Body of pancreas (tissue), 4 donors: ENCODE results near the gene VAV2. TPM values are rescaled to one million over a fixed set of nuclear protein-coding genes. Genes with fewer than 3 reads are reported as not detected.

Experiments
- ATAC-seq: fragments of 150-250 bp; one replicate; pipeline ENCODE4 v1.9.1; 2016
- DNase-seq, 4 donors: peaks; one replicate each; pipeline ENCODE4 v3.0.0-alpha.2; 2019
- H3K27ac ChIP-seq, 4 donors: fragments of 200-600 bp; sonication (generic); 1 replicate in 3 of 4; 2 replicates in 1 of 4; pipeline versions ENCODE4 v1.5.1 to v1.6.1; 2016 to 2019; ENCODE audit warnings: mild to moderate bottlenecking in 1 of 4, mixed read lengths in 1 of 4, moderate library complexity in 1 of 4
- H3K27me3 ChIP-seq, 2 donors: fragments of 200-600 bp; sonication (generic); one replicate each; pipeline ENCODE4 v1.6.0; 2016; ENCODE audit warnings: mild to moderate bottlenecking in 1 of 2
- H3K36me3 ChIP-seq, 2 donors: fragments of 200-600 bp; sonication (generic); replicated peaks in 1 of 2; 2 replicates each; pipeline ENCODE4 v1.5.1; 2016; ENCODE audit warnings: low read depth in 2 of 2; ENCODE audit not compliant: insufficient read depth in 1 of 2
- H3K4me1 ChIP-seq: fragments of 200-600 bp; sonication (generic); one replicate; pipeline ENCODE4 v1.6.0; 2016
- H3K4me3 ChIP-seq, 2 donors: fragments of 200-600 bp; sonication (generic); 1 replicate in 1 of 2; 2 replicates in 1 of 2; pipeline ENCODE4 v1.5.1; 2016 to 2019
- H3K9me3 ChIP-seq, 3 donors: fragments of 200-600 bp; sonication (generic); 1 replicate in 2 of 3; 2 replicates in 1 of 3; pipeline ENCODE4 v1.5.1; 2016
- CTCF ChIP-seq, 7 experiments: fragments of 450-650 bp in 4 of 7; fragments of 200-600 bp in 3 of 7; sonication (generic) in 3 of 7; IDR thresholded peaks; one replicate each; pipeline ENCODE4 v1.5.1; 2016 to 2019; ENCODE audit warnings: antibody characterized with exemption in 7 of 7
- POLR2A ChIP-seq, 3 donors: fragments of 450-650 bp; IDR thresholded peaks; one replicate each; pipeline ENCODE4 v1.6.1; 2016; ENCODE audit warnings: antibody characterized with exemption in 3 of 3, mild to moderate bottlenecking in 2 of 3
- WGBS, 2 donors: methylation state at CpG; one replicate each; pipeline ENCODE4 v1.1.5; 2017; 5-methylcytosine and 5-hydroxymethylcytosine counted together
- intact Hi-C: fragments of 100-400 bp; cut with DNase I; formaldehyde crosslinking; loops from one replicate; pipeline ENCODE4 v1.15.1; 2023
- total RNA-seq, 2 donors: library from RNA; depleted of rRNA; stranded (reverse); fragments of >200 nt; gene quantifications; one replicate each; pipeline ENCODE4 v1.1.0, GENCODE V29; 2016

Gene VAV2
- total RNA-seq, 2 donors from 2014 or later, result 31.6 to 32.3 TPM

GRCh38 chr9:133806623-133807010 lies 185.5 kb downstream of the VAV2 start:
- Histone ChIP-seq H3K27ac (no peak overlapping the region), H3K27me3 (no peaks in the 10 kb centered on the region), H3K36me3 (peaks cover 6 to 13% of the 10 kb centered on the region in 2 donors), H3K4me3 (no peak overlapping the region), H3K4me1 (no peaks in the 10 kb centered on the region), H3K9me3 (no peaks in the 10 kb centered on the region)
- no peak for DNase-seq
- no peak for ATAC-seq
- TF ChIP-seq CTCF (IDR thresholded peaks at IDR 0.05) (no peak), POLR2A (IDR thresholded peaks at IDR 0.05) (no peak)
- intact Hi-C loops, result no loop called here
- WGBS, 2 donors, result 90 to 97% methylated on average over 7 to 17 of the region's 17 CpGs

- intact Hi-C loops, result no loop called here
- 90 to 91% methylated on average over 15 to 30 of the region's 32 CpGs for WGBS, 2 donors
- H3K36me3 ChIP-seq, result peaks cover 6 to 13% of the 10 kb centered on the region in 2 donors
- TF ChIP-seq CTCF (IDR thresholded peaks at IDR 0.05) (no peak), POLR2A (IDR thresholded peaks at IDR 0.05) (no peak)
- no peak overlapping the region for H3K27ac ChIP-seq
- ATAC-seq (no peak), DNase-seq (no peak)
- H3K9me3 ChIP-seq, result no peaks in the 10 kb centered on the region
- H3K4me3 ChIP-seq, result no peak overlapping the region
- no peaks in the 10 kb centered on the region for H3K4me1 ChIP-seq
- H3K27me3 ChIP-seq, result no peaks in the 10 kb centered on the region
These were observed 186.1 kb downstream of the VAV2 start for GRCh38 chr9:133805876-133806622.

- Histone ChIP-seq H3K4me1 (no peaks in the 10 kb centered on the region), H3K9me3 (no peaks in the 10 kb centered on the region), H3K36me3 (peaks cover 6 to 16% of the 10 kb centered on the region in 2 donors), H3K4me3 (no peak overlapping the region), H3K27ac (no peak overlapping the region), H3K27me3 (no peaks in the 10 kb centered on the region)
- ATAC-seq, result no peak
- TF ChIP-seq POLR2A (IDR thresholded peaks at IDR 0.05) (no peak), CTCF (IDR thresholded peaks at IDR 0.05) (no peak)
- intact Hi-C loops, result no loop called here
- WGBS, 2 donors, result 88 to 93% methylated on average over 12 to 17 of the region's 17 CpGs
- no peak for DNase-seq
These were observed 187.9 kb downstream of the VAV2 start for GRCh38 chr9:133804199-133804598.

- TF ChIP-seq POLR2A (IDR thresholded peaks at IDR 0.05), result no peak
- TF ChIP-seq CTCF (IDR thresholded peaks at IDR 0.05), result no peak
- ATAC-seq (no peak), DNase-seq (no peak)
- no peaks in the 10 kb centered on the region for H3K4me1 ChIP-seq
- 92 to 93% methylated on average over 12 to 13 of the region's 13 CpGs for WGBS, 2 donors
- peaks cover 6 to 20% of the 10 kb centered on the region in 2 donors for H3K36me3 ChIP-seq
- no peaks in the 10 kb centered on the region for H3K9me3 ChIP-seq
- H3K27me3 ChIP-seq, result no peaks in the 10 kb centered on the region
- intact Hi-C loops, result no loop called here
- no peak overlapping the region for H3K4me3 ChIP-seq
- H3K27ac ChIP-seq, result no peak overlapping the region
These were observed 188.4 kb downstream of the VAV2 start for GRCh38 chr9:133803745-133804144.
